ENCODE results near the gene ANAPC5.
"Not testable (repeated sequence)": the region's sequence is repeated elsewhere in the genome, so short reads cannot be mapped to it uniquely, and the experiment has no call there.

Gene ANAPC5

DNA sequence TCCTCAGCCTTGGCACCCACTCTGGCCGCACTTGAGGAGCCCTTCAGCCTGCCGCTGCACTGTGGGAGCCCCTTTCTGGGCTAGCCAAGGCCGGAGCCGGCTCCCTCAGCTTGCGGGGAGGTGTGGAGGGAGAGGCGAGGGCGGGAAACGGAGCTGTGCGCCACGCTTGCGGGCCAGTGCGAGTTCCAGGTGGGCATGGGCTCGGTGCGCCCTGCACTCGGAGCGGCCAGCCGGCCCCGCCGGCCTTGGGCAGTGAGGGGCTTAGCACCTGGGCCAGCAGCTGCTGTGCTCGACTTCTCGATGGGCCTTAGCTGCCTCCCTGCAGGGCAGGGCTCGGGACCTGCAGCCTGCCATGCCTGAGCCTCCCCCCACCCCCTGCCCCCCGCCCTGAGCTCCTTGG lies 22.1 kb upstream of the ANAPC5 start:
- not testable (repeated sequence) for H3K9me3 ChIP-seq (replicated peaks in 1 of 2; ENCODE audit: control insufficient read depth in 2 of 2, insufficient read depth in 1 of 2, low read depth in 1 of 2, low read length in 2 of 2); H2BK12ac ChIP-seq (ENCODE audit: low read length)

DNA sequence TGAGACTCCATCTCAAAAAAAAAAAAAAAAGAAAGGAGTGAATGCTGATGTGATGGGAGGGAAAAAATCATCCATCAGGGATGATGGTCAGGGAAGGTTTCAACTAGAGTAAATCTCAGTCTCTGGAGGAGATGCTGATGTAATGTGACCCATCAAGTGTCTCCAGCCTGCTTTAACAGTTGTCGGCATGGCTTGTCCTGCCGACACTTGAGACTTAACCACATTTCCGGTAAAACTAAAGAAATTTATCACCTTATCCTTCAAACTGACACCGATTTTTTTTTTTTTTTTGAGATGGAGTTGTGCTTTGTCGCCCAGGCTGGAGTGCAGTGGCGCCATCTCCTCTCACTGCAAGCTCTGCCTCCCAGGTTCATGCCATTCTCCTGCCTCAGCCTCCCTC lies 21.5 kb upstream of the ANAPC5 start:
- no peak overlapping the region for H3K4ac ChIP-seq (ENCODE audit: low read length)
- H3K9me3 ChIP-seq (replicated peaks in 1 of 2; ENCODE audit: control insufficient read depth in 2 of 2, insufficient read depth in 1 of 2, low read depth in 1 of 2, low read length in 2 of 2) = no peaks in the 10 kb centered on the region
- no peak overlapping the region for H2BK15ac ChIP-seq (ENCODE audit: low read length)
- no peak overlapping the region for H3K4me2 ChIP-seq (ENCODE audit: insufficient read depth, low read length, poor library complexity, severe bottlenecking)
- H3K36me3 ChIP-seq (replicated peaks in 1 of 2; ENCODE audit: control insufficient read depth in 2 of 2, insufficient read depth in 2 of 2, low read length in 2 of 2) = no peaks in the 10 kb centered on the region
- no peaks in the 10 kb centered on the region for H3K79me1 ChIP-seq (ENCODE audit: low read depth, low read length)
- no peak overlapping the region for H2AK5ac ChIP-seq (ENCODE audit: low read depth, low read length)
- no peak overlapping the region for H4K91ac ChIP-seq (ENCODE audit: low read depth, low read length, poor library complexity)
- H4K8ac ChIP-seq (ENCODE audit: low read depth, low read length) = no peak overlapping the region
- no peak overlapping the region for H3K14ac ChIP-seq (ENCODE audit: low read length)
- H2BK12ac ChIP-seq (ENCODE audit: low read length) = no peak overlapping the region
- no peak overlapping the region for H3K23ac ChIP-seq (ENCODE audit: low read depth, low read length, poor library complexity)
- no peak overlapping the region for H3K27ac ChIP-seq (replicated peaks; ENCODE audit: low read length)
- H3K9ac ChIP-seq (ENCODE audit: low read depth, low read length, poor library complexity) = no peak overlapping the region
- H2BK120ac ChIP-seq (ENCODE audit: low read depth, low read length) = no peak overlapping the region
- DNase-seq (ENCODE audit: low spot score) = no peak
- H2AFZ ChIP-seq (ENCODE audit: low read length) = no peak overlapping the region
- H3K18ac ChIP-seq (ENCODE audit: low read length) = no peak overlapping the region
- no CpG with 5 or more reads among the region's 6 CpGs for WGBS, 2 donors (ENCODE audit: extremely low coverage in 2 of 2, insufficient read length in 2 of 2, insufficient replicate concordance in 1 of 2)
- H3K4me1 ChIP-seq (ENCODE audit: control insufficient read depth in 2 of 2, insufficient read depth in 1 of 2, low read depth in 1 of 2, low read length in 2 of 2) = no peaks in the 10 kb centered on the region
- H3K27me3 ChIP-seq (ENCODE audit: control insufficient read depth in 3 of 3, insufficient read depth in 3 of 3, low read depth in 1 of 3, low read length in 3 of 3) = no peaks in the 10 kb centered on the region
- H3K4me3 ChIP-seq (ENCODE audit: low read length in 2 of 2) = no peak overlapping the region
- no peak overlapping the region for H2BK5ac ChIP-seq (ENCODE audit: low read length)

More for the DNA sequence above, 22.1 kb upstream of the ANAPC5 start:
- H3K4me1 ChIP-seq (ENCODE audit: control insufficient read depth in 2 of 2, insufficient read depth in 1 of 2, low read depth in 1 of 2, low read length in 2 of 2); DNase-seq (ENCODE audit: low spot score); H3K27ac ChIP-seq (replicated peaks; ENCODE audit: low read length); H3K9ac ChIP-seq (ENCODE audit: low read depth, low read length, poor library complexity); H2BK15ac ChIP-seq (ENCODE audit: low read length); H3K79me1 ChIP-seq (ENCODE audit: low read depth, low read length); H3K4ac ChIP-seq (ENCODE audit: low read length); H3K4me2 ChIP-seq (ENCODE audit: insufficient read depth, low read length, poor library complexity, severe bottlenecking); H3K18ac ChIP-seq (ENCODE audit: low read length); H4K91ac ChIP-seq (ENCODE audit: low read depth, low read length, poor library complexity); H3K36me3 ChIP-seq (replicated peaks in 1 of 2; ENCODE audit: control insufficient read depth in 2 of 2, insufficient read depth in 2 of 2, low read length in 2 of 2); H3K23ac ChIP-seq (ENCODE audit: low read depth, low read length, poor library complexity); H2AK5ac ChIP-seq (ENCODE audit: low read depth, low read length); H3K4me3 ChIP-seq (ENCODE audit: low read length in 2 of 2); H4K8ac ChIP-seq (ENCODE audit: low read depth, low read length); H2AFZ ChIP-seq (ENCODE audit: low read length); H2BK120ac ChIP-seq (ENCODE audit: low read depth, low read length); H3K27me3 ChIP-seq (ENCODE audit: control insufficient read depth in 3 of 3, insufficient read depth in 3 of 3, low read depth in 1 of 3, low read length in 3 of 3); H2BK5ac ChIP-seq (ENCODE audit: low read length): not testable (repeated sequence)
- H3K14ac ChIP-seq (ENCODE audit: low read length) = peak overlapping the region; percentile 8
- WGBS, 2 donors (ENCODE audit: extremely low coverage in 2 of 2, insufficient read length in 2 of 2, insufficient replicate concordance in 1 of 2) = no CpG with 5 or more reads among the region's 23 CpGs

DNA sequence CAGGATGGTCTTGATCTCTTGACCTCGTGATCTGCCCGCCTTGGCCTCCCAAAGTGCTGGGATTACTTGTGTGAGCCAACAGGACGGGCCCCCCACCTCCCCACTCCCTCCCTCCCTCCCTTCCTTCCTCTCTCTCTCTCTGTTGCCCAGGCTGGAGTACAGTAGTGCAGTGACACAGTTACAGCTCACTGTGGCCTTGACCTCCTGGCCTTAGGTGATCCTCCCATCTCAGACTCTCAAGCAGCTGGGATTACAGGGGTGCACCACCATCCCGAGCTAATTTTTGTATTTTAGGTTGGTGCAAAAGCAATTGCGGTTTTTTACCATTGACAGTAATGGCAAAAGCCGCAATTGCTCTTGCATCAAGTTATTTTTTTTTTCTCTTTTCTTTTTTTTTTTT lies 19.2 kb upstream of the ANAPC5 start:
- no CpG with 5 or more reads among the region's 6 CpGs for WGBS, 2 donors (ENCODE audit: extremely low coverage in 2 of 2, insufficient read length in 2 of 2, insufficient replicate concordance in 1 of 2)
- Histone ChIP-seq H3K4me3 (ENCODE audit: low read length in 2 of 2) (no peak overlapping the region), H2BK5ac (ENCODE audit: low read length) (no peak overlapping the region), H3K23ac (ENCODE audit: low read depth, low read length, poor library complexity) (no peak overlapping the region), H2BK120ac (ENCODE audit: low read depth, low read length) (no peak overlapping the region), H4K91ac (ENCODE audit: low read depth, low read length, poor library complexity) (no peak overlapping the region), H2AK5ac (ENCODE audit: low read depth, low read length) (no peak overlapping the region), H3K4ac (ENCODE audit: low read length) (no peak overlapping the region), H2BK15ac (ENCODE audit: low read length) (no peak overlapping the region), H3K79me1 (ENCODE audit: low read depth, low read length) (no peaks in the 10 kb centered on the region), H3K4me2 (ENCODE audit: insufficient read depth, low read length, poor library complexity, severe bottlenecking) (no peak overlapping the region), H3K27me3 (ENCODE audit: control insufficient read depth in 3 of 3, insufficient read depth in 3 of 3, low read depth in 1 of 3, low read length in 3 of 3) (no peaks in the 10 kb centered on the region), H2BK12ac (ENCODE audit: low read length) (no peak overlapping the region), H3K9me3 (replicated peaks in 1 of 2; ENCODE audit: control insufficient read depth in 2 of 2, insufficient read depth in 1 of 2, low read depth in 1 of 2, low read length in 2 of 2) (no peaks in the 10 kb centered on the region), H3K14ac (ENCODE audit: low read length) (no peak overlapping the region), H3K4me1 (ENCODE audit: control insufficient read depth in 2 of 2, insufficient read depth in 1 of 2, low read depth in 1 of 2, low read length in 2 of 2) (no peaks in the 10 kb centered on the region), H3K18ac (ENCODE audit: low read length) (no peak overlapping the region), H4K8ac (ENCODE audit: low read depth, low read length) (no peak overlapping the region), H2AFZ (ENCODE audit: low read length) (no peak overlapping the region), H3K9ac (ENCODE audit: low read depth, low read length, poor library complexity) (no peak overlapping the region), H3K27ac (replicated peaks; ENCODE audit: low read length) (no peak overlapping the region), H3K36me3 (replicated peaks in 1 of 2; ENCODE audit: control insufficient read depth in 2 of 2, insufficient read depth in 2 of 2, low read length in 2 of 2) (no peaks in the 10 kb centered on the region)
- no peak for DNase-seq (ENCODE audit: low spot score)

DNA sequence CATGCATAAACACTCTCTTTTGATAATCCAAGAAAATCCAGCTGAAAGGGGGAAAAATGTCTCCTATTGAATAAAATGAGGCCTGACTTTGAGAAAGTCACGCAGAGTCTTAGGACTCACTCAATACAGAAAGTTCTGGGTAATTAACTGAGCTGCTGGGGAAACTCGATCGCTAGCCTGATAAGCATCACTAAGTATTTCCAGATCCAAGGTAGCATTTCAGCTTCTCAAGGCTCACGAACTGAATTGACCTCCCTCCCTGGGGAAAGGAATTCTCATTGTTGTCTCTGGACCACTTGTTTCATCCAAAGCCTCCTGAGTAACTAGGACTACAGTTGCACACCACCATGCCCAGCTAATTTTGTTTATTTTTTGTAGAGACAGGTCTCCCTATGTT lies 13.8 kb upstream of the ANAPC5 start:
- Histone ChIP-seq H3K4ac (ENCODE audit: low read length) (no peak overlapping the region), H2AFZ (ENCODE audit: low read length) (peak overlapping the region; percentile 49), H3K4me2 (ENCODE audit: insufficient read depth, low read length, poor library complexity, severe bottlenecking) (no peak overlapping the region), H4K91ac (ENCODE audit: low read depth, low read length, poor library complexity) (no peak overlapping the region), H3K36me3 (replicated peaks in 1 of 2; ENCODE audit: control insufficient read depth in 2 of 2, insufficient read depth in 2 of 2, low read length in 2 of 2) (no peaks in the 10 kb centered on the region), H3K4me1 (ENCODE audit: control insufficient read depth in 2 of 2, insufficient read depth in 1 of 2, low read depth in 1 of 2, low read length in 2 of 2) (peaks cover 0 to 2% of the 10 kb centered on the region in 2 donors), H3K4me3 (ENCODE audit: low read length in 2 of 2) (no peak overlapping the region), H2AK5ac (ENCODE audit: low read depth, low read length) (no peak overlapping the region), H3K27ac (replicated peaks; ENCODE audit: low read length) (no peak overlapping the region), H4K8ac (ENCODE audit: low read depth, low read length) (no peak overlapping the region), H3K9ac (ENCODE audit: low read depth, low read length, poor library complexity) (no peak overlapping the region), H3K9me3 (replicated peaks in 1 of 2; ENCODE audit: control insufficient read depth in 2 of 2, insufficient read depth in 1 of 2, low read depth in 1 of 2, low read length in 2 of 2) (no peaks in the 10 kb centered on the region), H3K27me3 (ENCODE audit: control insufficient read depth in 3 of 3, insufficient read depth in 3 of 3, low read depth in 1 of 3, low read length in 3 of 3) (no peaks in the 10 kb centered on the region), H3K79me1 (ENCODE audit: low read depth, low read length) (no peaks in the 10 kb centered on the region), H2BK5ac (ENCODE audit: low read length) (no peak overlapping the region), H2BK15ac (ENCODE audit: low read length) (no peak overlapping the region), H2BK120ac (ENCODE audit: low read depth, low read length) (no peak overlapping the region), H3K23ac (ENCODE audit: low read depth, low read length, poor library complexity) (no peak overlapping the region), H3K14ac (ENCODE audit: low read length) (no peak overlapping the region), H3K18ac (ENCODE audit: low read length) (no peak overlapping the region), H2BK12ac (ENCODE audit: low read length) (no peak overlapping the region)
- DNase-seq (ENCODE audit: low spot score) = no peak
- no CpG with 5 or more reads among the region's 4 CpGs for WGBS, 2 donors (ENCODE audit: extremely low coverage in 2 of 2, insufficient read length in 2 of 2, insufficient replicate concordance in 1 of 2)
